ENCODE data around the gene KLF9. TPM values are rescaled to one million over a fixed set of nuclear protein-coding genes. Genes with fewer than 3 reads are reported as not detected.

The KLF9 gene
- total and polyA plus RNA-seq, 2 donors (not counting 3 experiments of a cell fraction or from before 2014, with no cell fraction given), result 7.3 to 17.2 TPM

DNA sequence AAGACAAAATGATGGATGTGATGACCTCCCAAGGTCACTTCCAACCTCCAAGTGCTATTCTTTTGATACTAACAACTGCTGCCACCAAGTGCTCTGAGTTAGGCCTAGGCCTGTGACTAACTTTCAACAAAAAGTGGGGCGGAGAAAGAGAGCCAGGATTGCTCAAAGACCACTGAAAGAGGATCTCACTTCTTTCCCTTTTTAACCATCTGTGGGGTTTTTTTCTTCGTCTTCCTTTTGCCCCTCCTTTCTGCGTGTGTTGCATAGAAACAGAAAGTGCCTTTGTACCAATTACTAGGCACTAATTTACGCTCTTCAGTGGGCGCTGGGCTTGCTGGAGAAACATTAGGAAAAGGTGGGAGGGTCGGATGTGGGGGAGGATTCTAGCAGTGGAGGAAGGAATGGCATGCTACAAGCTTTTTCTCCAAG, 8.0 kb downstream of the KLF9 start:
- no peak for FAIRE-seq
- no TSS peak for BruUV-seq (replicated peaks)
- no peak overlapping the region for H3K4me3 ChIP-seq (replicated peaks in 1 of 3; ENCODE audit: insufficient read depth in 1 of 3, low read depth in 1 of 3, low read length in 3 of 3)
- no peaks in the 10 kb centered on the region for H3K9me3 ChIP-seq (replicated peaks; ENCODE audit: control insufficient read depth, insufficient read depth, low read length)
- dilution Hi-C loops (cut with MboI; ENCODE audit: extremely low pct_ligation_motif_present, low sequenced_read_pairs), result no loop called here
- H3K27ac ChIP-seq (ENCODE audit: insufficient read depth, low read depth, low read length), result peak overlapping the region; percentile 66
- intact Hi-C loops (cut with micrococcal nuclease), result no loop called here
- H4K20me1 ChIP-seq (replicated peaks; ENCODE audit: control insufficient read depth, extremely low read depth, insufficient read depth, low read length), result no peaks in the 10 kb centered on the region
- TF ChIP-seq MYC (IDR thresholded peaks at IDR 0.05; ENCODE audit: low read depth, low read length) (no peak), FOS (IDR thresholded peaks at IDR 0.05; ENCODE audit: borderline replicate concordance, insufficient read depth, low read length) (no peak), POLR2A (IDR thresholded peaks at IDR 0.05; ENCODE audit: low read depth, low read length) (no peak), POLR2AphosphoS5 (IDR thresholded peaks at IDR 0.05; ENCODE audit: insufficient read depth, low read depth, low read length) (no peak), GATA2 (IDR thresholded peaks at IDR 0.05; ENCODE audit: insufficient read depth, insufficient read length, low read depth, low read length) (no peak), JUN (IDR thresholded peaks at IDR 0.05; ENCODE audit: borderline replicate concordance, insufficient read depth, insufficient read length, low read depth) (no peak), EZH2 (IDR thresholded peaks at IDR 0.05; ENCODE audit: borderline replicate concordance, low read depth, low read length, severe bottlenecking) (no peak)
- TF ChIP-seq, protein P1, sequence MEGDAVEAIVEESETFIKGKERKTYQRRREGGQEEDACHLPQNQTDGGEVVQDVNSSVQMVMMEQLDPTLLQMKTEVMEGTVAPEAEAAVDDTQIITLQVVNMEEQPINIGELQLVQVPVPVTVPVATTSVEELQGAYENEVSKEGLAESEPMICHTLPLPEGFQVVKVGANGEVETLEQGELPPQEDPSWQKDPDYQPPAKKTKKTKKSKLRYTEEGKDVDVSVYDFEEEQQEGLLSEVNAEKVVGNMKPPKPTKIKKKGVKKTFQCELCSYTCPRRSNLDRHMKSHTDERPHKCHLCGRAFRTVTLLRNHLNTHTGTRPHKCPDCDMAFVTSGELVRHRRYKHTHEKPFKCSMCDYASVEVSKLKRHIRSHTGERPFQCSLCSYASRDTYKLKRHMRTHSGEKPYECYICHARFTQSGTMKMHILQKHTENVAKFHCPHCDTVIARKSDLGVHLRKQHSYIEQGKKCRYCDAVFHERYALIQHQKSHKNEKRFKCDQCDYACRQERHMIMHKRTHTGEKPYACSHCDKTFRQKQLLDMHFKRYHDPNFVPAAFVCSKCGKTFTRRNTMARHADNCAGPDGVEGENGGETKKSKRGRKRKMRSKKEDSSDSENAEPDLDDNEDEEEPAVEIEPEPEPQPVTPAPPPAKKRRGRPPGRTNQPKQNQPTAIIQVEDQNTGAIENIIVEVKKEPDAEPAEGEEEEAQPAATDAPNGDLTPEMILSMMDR (IDR thresholded peaks at IDR 0.05; ENCODE audit: extremely low read depth in 1 of 2, insufficient read depth in 1 of 2, low read depth in 1 of 2, low read length in 2 of 2), result no peak
- TF ChIP-seq, protein P2, sequence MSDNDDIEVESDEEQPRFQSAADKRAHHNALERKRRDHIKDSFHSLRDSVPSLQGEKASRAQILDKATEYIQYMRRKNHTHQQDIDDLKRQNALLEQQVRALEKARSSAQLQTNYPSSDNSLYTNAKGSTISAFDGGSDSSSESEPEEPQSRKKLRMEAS (IDR thresholded peaks at IDR 0.05; ENCODE audit: insufficient read depth, insufficient read length), result no peak
- ChIA-PET POLR2A (interaction anchor here (0.6 kb wide), 2 partner anchors 27 to 115 kb away, joined by 3 to 6 read pairs; no protein-coding TSS in a partner anchor), CTCF (interaction anchor here (1.5 to 2.5 kb wide), 3 partner anchors 15 to 78 kb away, joined by 4 to 11 read pairs (median 4); no protein-coding TSS in a partner anchor)
- H3K9ac ChIP-seq (replicated peaks; ENCODE audit: extremely low read depth, insufficient read depth, low read length), result no peak overlapping the region
- no peaks in the 10 kb centered on the region for H3K36me3 ChIP-seq (ENCODE audit: control insufficient read depth in 2 of 2, extremely low read depth in 1 of 2, insufficient read depth in 2 of 2, low read length in 2 of 2)
- no peak overlapping the region for H3K4me2 ChIP-seq (ENCODE audit: insufficient read depth, low read length)
- H3K79me2 ChIP-seq (ENCODE audit: control insufficient read depth, insufficient read depth, low read length), result peaks cover 93% of the 10 kb centered on the region
- no peaks in the 10 kb centered on the region for H3K27me3 ChIP-seq (ENCODE audit: control insufficient read depth in 2 of 2, insufficient read depth in 2 of 2, low read length in 2 of 2)
- H2AFZ ChIP-seq (ENCODE audit: low read depth, low read length), result no peak overlapping the region
- H3K9me1 ChIP-seq (replicated peaks; ENCODE audit: control insufficient read depth, extremely low read depth, insufficient read depth, low read length), result no peaks in the 10 kb centered on the region
- DNase-seq (ENCODE audit: low read depth, low spot score), result no peak
- H3K4me1 ChIP-seq (ENCODE audit: control insufficient read depth, extremely low read depth, insufficient read depth, low read length), result peaks cover 32% of the 10 kb centered on the region
